Fibroblast of mammary gland (primary cell): ENCODE results near the gene ABAT.

Experiments
- DNase-seq: peaks from one replicate; pipeline ENCODE4 v3.0.0-alpha.2; 2010; ENCODE audit warnings: low read depth
- H3K4me3 ChIP-seq: 2 replicates; pipeline ENCODE4 v1.5.1; 2011; ENCODE audit warnings: low read depth, mild to moderate bottlenecking, low read length, moderate library complexity; ENCODE audit not compliant: control insufficient read depth
- TF ChIP-seq, protein P1 (sequence below): conservative IDR thresholded peaks from 2 replicates; pipeline ENCODE4 v1.5.1; 2011; ENCODE audit warnings: low read depth, low read length, inconsistent platforms; ENCODE audit not compliant: control insufficient read depth, insufficient read depth

The ABAT gene

DNA sequence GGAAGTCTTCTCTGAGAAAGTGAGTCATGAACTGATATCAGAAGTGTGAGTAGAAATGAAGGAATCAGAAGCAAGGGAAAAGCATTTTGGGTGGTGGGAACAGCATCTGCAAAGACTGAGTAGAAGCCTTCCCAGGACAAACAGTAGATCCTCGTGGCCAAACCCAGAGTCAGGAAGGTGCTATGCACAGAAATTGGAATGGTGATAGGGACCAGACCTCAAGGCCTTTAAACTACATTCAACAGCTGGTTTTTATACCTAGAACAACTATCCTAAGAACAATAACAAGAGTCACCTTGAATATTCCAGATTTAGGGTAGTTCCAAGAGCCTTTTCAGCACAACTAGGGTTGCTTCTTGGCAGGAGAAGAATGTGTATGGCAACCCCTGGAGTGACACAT is 15.3 kb downstream of the ABAT start:
- no peak overlapping the region for H3K4me3 ChIP-seq
- DNase-seq: no peak
- TF ChIP-seq, protein P1, sequence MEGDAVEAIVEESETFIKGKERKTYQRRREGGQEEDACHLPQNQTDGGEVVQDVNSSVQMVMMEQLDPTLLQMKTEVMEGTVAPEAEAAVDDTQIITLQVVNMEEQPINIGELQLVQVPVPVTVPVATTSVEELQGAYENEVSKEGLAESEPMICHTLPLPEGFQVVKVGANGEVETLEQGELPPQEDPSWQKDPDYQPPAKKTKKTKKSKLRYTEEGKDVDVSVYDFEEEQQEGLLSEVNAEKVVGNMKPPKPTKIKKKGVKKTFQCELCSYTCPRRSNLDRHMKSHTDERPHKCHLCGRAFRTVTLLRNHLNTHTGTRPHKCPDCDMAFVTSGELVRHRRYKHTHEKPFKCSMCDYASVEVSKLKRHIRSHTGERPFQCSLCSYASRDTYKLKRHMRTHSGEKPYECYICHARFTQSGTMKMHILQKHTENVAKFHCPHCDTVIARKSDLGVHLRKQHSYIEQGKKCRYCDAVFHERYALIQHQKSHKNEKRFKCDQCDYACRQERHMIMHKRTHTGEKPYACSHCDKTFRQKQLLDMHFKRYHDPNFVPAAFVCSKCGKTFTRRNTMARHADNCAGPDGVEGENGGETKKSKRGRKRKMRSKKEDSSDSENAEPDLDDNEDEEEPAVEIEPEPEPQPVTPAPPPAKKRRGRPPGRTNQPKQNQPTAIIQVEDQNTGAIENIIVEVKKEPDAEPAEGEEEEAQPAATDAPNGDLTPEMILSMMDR: no peak

DNA sequence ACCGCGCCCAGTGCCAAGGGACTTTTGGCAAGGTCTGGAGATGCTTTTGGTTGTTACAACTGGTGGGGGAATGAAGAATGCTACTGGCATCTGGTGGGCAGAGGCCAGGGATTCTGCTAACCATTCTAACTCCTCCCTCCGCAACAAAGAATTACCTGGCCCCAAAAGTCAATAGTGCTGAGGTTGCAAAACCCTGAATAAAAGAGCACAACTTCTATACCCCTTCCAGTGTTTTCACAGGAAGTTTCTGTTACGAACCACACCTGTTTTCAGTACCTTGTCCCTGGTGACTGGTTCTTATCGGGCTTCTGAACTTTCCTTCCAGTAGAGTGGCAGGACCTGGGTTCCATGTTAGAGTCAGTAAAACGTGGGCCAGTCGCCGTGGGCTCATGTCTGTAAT is 17.3 kb downstream of the ABAT start:
- no peak overlapping the region for H3K4me3 ChIP-seq
- no peak for DNase-seq
- TF ChIP-seq, protein P1: no peak

DNA sequence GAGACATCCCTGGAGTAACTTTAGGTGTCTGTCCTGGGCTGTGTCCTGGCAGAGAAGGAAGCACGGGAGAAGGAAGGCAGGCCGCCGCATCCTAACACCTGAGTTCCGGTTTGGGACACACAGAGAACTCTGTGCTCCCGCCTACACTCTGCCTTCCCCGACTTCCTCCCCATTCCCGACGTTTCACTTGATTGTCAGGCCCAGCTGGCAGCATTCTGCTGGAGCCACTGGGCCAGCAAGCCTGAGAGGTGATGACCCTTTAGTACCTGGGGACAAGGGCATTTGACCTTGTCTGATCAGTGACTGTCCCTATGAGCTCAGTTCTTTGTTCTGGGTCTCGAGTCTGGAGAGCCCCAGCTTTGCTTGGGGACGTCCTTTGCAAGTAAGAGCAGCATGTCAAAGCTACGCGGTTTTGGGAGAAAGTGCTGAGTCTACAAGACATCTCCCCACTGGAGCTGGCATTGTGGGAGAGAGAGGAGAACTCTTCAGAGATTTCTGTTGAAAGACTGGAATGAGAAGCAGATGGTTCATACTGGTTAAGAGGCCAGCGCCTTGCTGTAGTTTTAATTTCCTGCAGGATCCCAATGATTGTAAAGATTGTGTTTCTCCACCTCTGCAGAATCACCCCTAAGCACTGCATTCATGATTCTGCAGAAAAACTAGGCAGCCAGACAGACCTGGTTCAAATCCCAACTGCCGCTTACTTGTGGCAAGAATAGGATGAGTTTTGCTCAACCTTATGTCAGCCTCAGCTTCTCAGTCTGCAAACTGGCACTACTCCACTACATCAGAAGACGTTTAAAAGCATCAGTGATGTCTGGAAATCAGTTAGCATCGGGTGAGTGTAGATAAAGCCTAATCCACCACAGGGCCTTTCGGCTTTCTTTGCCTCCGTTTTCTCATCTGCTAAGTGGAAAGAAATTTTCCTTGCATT is 20.6 kb downstream of the ABAT start:
- H3K4me3 ChIP-seq: no peak overlapping the region
- no peak for DNase-seq
- TF ChIP-seq, protein P1: no peak

DNA sequence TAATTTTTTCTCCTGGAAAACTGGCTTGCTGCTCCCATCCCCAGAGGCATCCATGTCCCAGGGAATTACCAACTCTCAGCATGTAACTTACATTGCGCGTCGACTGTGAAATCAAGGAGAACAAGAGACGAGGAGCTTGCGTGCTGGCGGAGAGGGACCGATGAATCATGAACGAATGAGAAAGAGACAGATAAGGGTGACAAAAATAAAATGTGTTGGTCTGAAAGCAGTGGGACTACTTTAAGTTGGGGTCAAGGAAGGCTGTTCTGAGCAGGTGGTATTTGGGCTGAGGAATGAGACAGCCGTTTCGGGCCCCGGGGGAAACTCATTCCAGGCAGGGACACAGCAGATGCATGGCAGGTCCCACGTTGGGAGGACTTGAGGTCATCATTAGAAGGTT is 22.5 kb downstream of the ABAT start:
- H3K4me3 ChIP-seq: no peak overlapping the region
- DNase-seq: no peak
- TF ChIP-seq, protein P1: no peak

DNA sequence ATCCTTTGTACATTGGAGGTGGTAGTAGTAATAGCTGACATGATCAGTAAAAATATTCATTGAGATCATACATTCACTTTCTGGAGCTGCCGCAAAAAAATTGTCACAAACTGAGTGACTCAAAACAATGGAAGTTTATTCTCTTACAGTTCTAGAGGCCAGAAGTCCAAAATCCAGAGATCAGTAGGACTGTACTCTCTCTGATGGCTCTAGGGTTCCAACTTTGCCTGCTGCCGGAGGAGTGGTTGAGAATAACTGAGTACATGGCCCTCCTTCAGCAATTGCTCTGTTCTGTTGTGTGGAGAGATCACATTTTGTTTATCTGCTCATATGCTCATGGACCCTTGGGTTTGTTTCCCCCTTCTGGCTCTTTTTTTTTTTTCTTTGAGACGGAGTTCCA is 23.5 kb downstream of the ABAT start:
- no peak for DNase-seq
- no peak overlapping the region for H3K4me3 ChIP-seq
- TF ChIP-seq, protein P1: no peak

DNA sequence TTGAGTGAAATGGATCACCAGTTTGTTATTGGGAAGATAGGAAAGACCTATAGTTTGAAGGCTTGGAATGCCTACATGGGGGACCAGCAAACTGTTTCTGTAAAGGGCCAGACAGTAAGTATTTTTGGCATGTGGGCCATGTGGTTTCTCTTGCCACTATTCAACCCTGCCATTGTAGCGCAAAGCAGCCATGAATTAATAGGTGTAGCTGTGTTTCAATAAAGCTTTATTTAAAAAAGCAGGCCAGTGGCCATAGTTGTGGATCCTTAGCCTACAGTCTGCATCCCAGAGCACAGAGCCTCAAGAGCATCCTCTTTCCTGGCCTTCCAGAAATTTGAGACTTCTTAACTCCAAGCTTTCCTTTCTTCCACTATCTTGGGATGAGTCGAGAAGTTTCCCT is 29.3 kb downstream of the ABAT start:
- H3K4me3 ChIP-seq: no peak overlapping the region
- TF ChIP-seq, protein P1: no peak
- DNase-seq: no peak
